ENCODE results near the gene UPF2. TPM values are rescaled to one million over a fixed set of nuclear protein-coding genes. Genes with fewer than 3 reads are reported as not detected.
"Not testable (repeated sequence)": the region's sequence is repeated elsewhere in the genome, so short reads cannot be mapped to it uniquely, and the experiment has no call there.

The UPF2 gene
- total RNA-seq, 3 donors from 2014 or later, result 22.4 to 32.9 (median 29.2) TPM

- DNase-seq (ENCODE audit: low spot score in 2 of 2), result no peak
- Histone ChIP-seq H3K9me3 (no peaks in the 10 kb centered on the region), H3K36me3 (no peaks in the 10 kb centered on the region), H3K27ac (no peak overlapping the region), H3K4me1 (no peaks in the 10 kb centered on the region), H3K27me3 (no peaks in the 10 kb centered on the region), H3K4me3 (no peak overlapping the region)
- TF ChIP-seq POLR2AphosphoS5 (IDR thresholded peaks at IDR 0.05), result no peak
- no peak for TF ChIP-seq POLR2A (IDR thresholded peaks at IDR 0.05)
- TF ChIP-seq CTCF (IDR thresholded peaks at IDR 0.05), result no peak
- intact Hi-C loops (cut with DNase I; ENCODE audit: low total_unique reads), result no loop called here
Observed at GRCh38 chr10:12077580-12078180, 35.1 kb upstream of the UPF2 start.

- intact Hi-C loops (cut with DNase I; ENCODE audit: low total_unique reads), result no loop called here
- Histone ChIP-seq H3K4me3 (no peak overlapping the region), H3K4me1 (no peaks in the 10 kb centered on the region), H3K9me3 (no peaks in the 10 kb centered on the region), H3K36me3 (no peaks in the 10 kb centered on the region), H3K27ac (no peak overlapping the region), H3K27me3 (no peaks in the 10 kb centered on the region)
- DNase-seq (ENCODE audit: low spot score in 2 of 2), result no peak
- TF ChIP-seq POLR2AphosphoS5 (IDR thresholded peaks at IDR 0.05) (no peak), POLR2A (IDR thresholded peaks at IDR 0.05) (no peak), CTCF (IDR thresholded peaks at IDR 0.05) (no peak)
Observed at GRCh38 chr10:12073526-12073925, 30.9 kb upstream of the UPF2 start.

- H3K4me3 ChIP-seq; H3K9me3 ChIP-seq; H3K4me1 ChIP-seq; DNase-seq (ENCODE audit: low spot score in 2 of 2); H3K27ac ChIP-seq; H3K27me3 ChIP-seq; H3K36me3 ChIP-seq; intact Hi-C loops (cut with DNase I; ENCODE audit: low total_unique reads): not testable (repeated sequence)
Observed at GRCh38 chr10:12071441-12071840, 28.8 kb upstream of the UPF2 start.

GRCh38 chr10:12068449-12069269 is 26.1 kb upstream of the UPF2 start, which contains the start of gene DHTKD1:
TSS of gene DHTKD1 (plus strand) at chr10:12068954. CDS start at chr10:12069034, 80 bp downstream.
- intact Hi-C loops (cut with DNase I; ENCODE audit: low total_unique reads), result no loop called here
- Histone ChIP-seq H3K9me3 (no peaks in the 10 kb centered on the region), H3K27ac (peak within 1 kb of the TSS; percentile 89 to 90), H3K27me3 (no peaks in the 10 kb centered on the region), H3K4me1 (no peaks in the 10 kb centered on the region), H3K36me3 (no peaks in the 10 kb centered on the region), H3K4me3 (peak within 1 kb of the TSS; percentile 71 to 100 (median 100))
- TF ChIP-seq CTCF (IDR thresholded peaks at IDR 0.05) (peak in 2 of 3 donors; percentile 69 to 77), POLR2AphosphoS5 (IDR thresholded peaks at IDR 0.05) (peak; percentile 9 to 46 (median 21)), POLR2A (IDR thresholded peaks at IDR 0.05) (peak; percentile 15)
- DNase-seq (ENCODE audit: low spot score in 2 of 2), result peak; percentile 97 to 98

GRCh38 chr10:12067336-12067735 is 24.7 kb upstream of the UPF2 start:
- H3K4me1 ChIP-seq, result no peaks in the 10 kb centered on the region
- no peak overlapping the region for H3K4me3 ChIP-seq
- H3K27ac ChIP-seq, result no peak overlapping the region
- no peaks in the 10 kb centered on the region for H3K36me3 ChIP-seq
- no peak for DNase-seq (ENCODE audit: low spot score in 2 of 2)
- H3K27me3 ChIP-seq, result no peaks in the 10 kb centered on the region
- TF ChIP-seq CTCF (IDR thresholded peaks at IDR 0.05) (no peak), POLR2AphosphoS5 (IDR thresholded peaks at IDR 0.05) (no peak), POLR2A (IDR thresholded peaks at IDR 0.05) (no peak)
- intact Hi-C loops (cut with DNase I; ENCODE audit: low total_unique reads), result no loop called here
- no peaks in the 10 kb centered on the region for H3K9me3 ChIP-seq
